Measurements from ENCODE around the gene ZNF268.

The ZNF268 gene

GRCh38 chr12:133181238-133181959 lies at the start of gene ZNF268:
ZNF268 (plus strand) TSS chr12:133181495; CDS start chr12:133181998, 503 bp downstream.
- DNase-seq (ENCODE audit: low read depth in 2 of 2): peak; percentile 74 to 80

DNA sequence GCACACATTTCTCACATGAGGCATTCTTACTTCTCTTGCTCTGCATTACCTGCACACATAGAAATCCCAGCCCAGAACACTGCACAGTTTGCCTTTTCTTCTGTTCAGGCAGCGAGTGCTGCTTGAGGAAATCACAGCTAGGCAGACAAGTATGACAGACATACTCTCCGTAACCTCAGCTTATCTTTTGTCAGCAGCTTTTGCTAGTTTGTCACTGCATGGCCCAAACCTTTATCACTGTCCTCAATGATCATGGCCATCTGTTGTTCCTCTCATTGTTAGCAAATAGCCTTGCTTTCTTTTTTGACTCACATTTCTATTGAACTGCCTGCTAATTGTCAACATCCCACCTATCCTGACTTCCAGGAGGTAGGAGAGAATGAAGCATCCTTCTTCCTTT lies 45.5 kb upstream of the ZNF268 start:
- no peak for DNase-seq (ENCODE audit: low read depth in 2 of 2)

DNA sequence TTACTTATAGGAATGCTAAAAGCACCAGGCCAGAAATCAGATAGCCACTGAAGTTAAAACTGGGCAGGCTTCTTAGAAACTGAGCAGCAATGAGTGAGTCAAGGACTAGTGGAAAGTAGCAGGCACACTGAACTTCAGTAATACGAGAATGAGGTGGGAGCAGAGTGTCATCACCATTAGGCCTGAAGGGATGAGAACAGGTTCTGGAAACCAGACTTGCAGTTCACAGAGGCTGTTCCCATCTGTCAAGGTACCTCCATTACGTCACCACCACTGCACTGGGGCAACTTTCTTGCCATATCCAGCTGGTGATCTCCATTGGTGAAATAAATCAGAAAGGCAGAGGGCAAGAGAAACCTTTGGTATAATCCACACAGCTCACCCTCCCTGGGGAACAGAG lies 35.3 kb upstream of the ZNF268 start:
- no peak for DNase-seq (ENCODE audit: low read depth in 2 of 2)

GRCh38 chr12:133156125-133156690 lies 25.1 kb upstream of the ZNF268 start:
- DNase-seq (ENCODE audit: low read depth in 2 of 2): no peak

DNA sequence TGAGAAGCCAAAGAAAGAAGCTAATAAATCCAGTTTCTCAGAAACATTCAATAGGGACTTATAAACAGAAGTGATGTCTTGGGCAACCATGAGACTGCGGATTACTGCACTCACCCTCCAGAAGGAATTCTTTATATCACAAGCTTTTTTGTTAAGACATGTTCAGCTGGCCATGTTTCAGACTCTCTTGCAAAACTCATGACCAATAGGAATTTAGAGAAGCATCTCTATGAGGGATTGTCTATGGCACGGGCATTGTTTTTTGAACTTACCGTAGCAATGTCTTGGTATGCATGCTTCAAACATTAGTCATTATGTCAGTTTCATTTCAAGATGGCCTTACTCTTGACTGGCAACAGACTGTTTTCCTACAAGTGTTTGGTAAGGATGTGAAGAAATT lies 15.5 kb upstream of the ZNF268 start:
- DNase-seq (ENCODE audit: low read depth in 2 of 2): no peak

DNA sequence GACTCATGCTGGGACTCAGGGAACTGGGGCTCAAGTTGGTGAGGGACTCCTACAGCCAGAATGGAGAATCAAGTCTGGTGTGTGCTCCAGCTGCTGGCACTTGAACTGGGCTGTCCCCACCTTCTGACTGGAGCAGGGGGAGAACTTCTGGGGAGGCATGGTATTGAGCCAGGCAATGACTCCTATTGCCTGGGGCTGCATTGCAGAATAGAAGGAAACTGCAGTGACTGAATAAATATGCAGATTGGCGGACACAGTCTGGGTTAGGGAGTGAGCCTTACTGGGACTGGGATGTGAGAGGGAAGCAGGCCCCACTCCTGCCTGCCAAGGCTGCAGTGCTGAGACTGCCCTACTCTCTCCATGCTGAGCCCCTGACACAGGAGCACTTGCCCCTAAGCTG lies 8.8 kb upstream of the ZNF268 start:
- no peak for DNase-seq (ENCODE audit: low read depth in 2 of 2)

- DNase-seq (ENCODE audit: low read depth in 2 of 2): no peak
Observed at GRCh38 chr12:133174901-133175300, 6.4 kb upstream of the ZNF268 start.

DNA sequence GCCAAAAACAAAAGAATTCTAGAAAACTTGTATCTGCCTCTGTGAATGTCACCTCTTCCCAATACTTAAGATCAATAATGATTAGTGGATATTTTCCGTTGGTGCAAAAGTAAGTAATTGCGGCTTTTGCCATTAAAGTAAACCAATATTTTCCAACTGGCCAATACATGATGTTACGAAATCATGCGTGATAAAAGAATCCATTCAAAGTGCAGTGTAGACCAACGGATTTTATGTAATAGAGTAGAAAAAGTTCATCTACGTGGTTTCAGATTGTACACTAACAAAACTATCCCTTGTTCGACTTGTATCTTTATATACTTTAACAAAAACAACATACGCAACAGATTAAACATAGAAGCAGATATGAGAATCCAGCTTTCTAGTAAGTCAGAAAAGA lies 626 bp upstream of the ZNF268 start:
- no peak for DNase-seq (ENCODE audit: low read depth in 2 of 2)

- DNase-seq (ENCODE audit: low read depth in 2 of 2): no peak
Observed at GRCh38 chr12:133190176-133190575, 8.9 kb downstream of the ZNF268 start.

DNA sequence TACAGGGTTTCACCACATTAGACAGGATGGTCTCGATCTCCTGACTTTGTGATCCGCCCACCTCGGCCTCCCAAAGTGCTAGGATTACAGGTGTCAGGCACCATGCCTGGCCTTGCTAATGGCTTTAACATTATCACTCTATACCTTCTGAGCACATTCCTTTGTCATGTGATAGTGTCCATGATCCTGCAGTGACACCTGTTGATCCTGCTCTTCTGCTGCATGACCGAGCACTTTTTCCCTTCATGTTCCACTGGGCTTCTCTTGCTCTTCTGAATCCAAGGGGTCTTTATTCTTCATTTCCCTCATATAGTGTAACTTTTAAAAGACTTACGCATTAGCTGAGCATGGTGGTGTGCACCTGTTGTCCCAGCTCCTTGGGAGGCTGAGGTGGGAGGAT lies 11.6 kb downstream of the ZNF268 start:
- DNase-seq (ENCODE audit: low read depth in 2 of 2): no peak

- no peak for DNase-seq (ENCODE audit: low read depth in 2 of 2)
Observed at GRCh38 chr12:133201888-133202287, 20.6 kb downstream of the ZNF268 start.

GRCh38 chr12:133202493-133203343 lies 21.4 kb downstream of the ZNF268 start:
- DNase-seq (ENCODE audit: low read depth in 2 of 2): no peak

DNA sequence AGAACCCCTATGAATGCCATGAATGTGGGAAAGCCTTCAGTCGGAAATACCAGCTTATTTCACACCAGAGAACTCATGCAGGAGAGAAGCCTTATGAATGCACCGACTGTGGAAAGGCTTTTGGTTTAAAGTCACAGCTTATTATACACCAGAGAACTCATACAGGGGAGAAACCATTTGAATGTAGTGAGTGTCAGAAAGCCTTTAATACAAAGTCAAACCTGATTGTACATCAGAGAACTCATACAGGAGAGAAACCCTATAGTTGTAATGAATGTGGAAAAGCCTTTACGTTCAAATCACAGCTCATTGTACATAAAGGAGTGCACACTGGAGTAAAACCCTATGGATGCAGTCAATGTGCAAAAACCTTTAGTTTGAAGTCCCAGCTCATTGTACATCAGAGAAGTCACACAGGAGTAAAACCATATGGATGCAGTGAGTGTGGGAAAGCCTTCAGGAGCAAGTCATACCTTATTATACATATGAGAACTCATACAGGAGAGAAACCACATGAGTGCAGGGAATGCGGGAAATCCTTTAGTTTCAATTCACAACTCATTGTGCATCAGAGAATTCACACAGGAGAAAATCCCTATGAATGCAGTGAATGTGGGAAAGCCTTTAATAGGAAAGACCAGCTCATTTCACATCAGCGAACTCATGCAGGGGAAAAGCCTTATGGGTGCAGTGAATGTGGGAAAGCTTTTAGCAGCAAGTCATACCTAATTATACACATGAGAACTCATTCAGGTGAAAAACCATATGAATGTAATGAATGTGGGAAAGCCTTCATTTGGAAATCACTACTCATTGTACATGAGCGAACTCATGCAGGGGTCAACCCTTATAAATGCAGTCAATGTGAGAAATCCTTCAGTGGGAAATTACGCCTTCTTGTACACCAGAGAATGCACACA lies 22.3 kb downstream of the ZNF268 start:
- DNase-seq (ENCODE audit: low read depth in 2 of 2): no peak

GRCh38 chr12:133204264-133204603 lies 22.9 kb downstream of the ZNF268 start:
- no peak for DNase-seq (ENCODE audit: low read depth in 2 of 2)

DNA sequence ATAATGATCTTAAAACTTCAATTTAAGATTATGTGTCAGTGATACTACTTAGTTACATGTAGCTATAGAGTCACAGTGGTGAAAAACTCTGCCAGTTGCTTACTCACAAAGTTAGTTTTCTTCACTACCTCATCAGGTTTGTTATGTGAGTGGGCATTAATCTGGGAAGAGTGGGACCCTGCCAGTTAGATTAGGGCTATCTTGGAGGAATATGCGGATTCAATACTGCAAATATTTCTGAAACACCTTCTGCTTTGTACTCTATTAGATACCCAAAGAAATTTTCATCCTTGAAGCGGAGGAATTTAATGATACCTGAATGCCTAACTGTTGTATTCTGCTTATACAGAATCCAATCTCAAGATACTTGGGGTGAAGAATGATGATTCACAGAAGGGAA lies 25.1 kb downstream of the ZNF268 start:
- no peak for DNase-seq (ENCODE audit: low read depth in 2 of 2)

- DNase-seq (ENCODE audit: low read depth in 2 of 2): no peak
Observed at GRCh38 chr12:133215724-133216123, 34.4 kb downstream of the ZNF268 start.

DNA sequence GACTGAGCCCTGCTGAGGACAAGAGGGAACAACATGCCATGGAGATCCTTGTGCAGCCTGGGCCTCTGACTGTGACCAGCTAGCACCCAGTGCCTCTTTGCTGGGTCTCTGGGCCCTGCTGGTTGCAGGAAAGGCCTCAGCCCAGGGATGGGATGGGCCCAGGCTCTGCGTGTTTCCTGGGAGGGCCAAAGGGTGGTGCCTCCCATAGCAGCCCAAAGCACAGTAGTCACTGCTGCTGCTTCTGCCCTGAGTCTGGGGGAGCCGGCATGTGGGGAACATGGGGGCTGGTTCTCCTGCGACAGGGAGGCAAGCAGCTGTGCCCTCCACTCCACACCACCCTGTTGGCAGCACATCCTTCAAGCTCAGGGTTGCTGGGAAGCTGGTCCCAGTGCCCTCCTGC lies 35.9 kb downstream of the ZNF268 start:
- no peak for DNase-seq (ENCODE audit: low read depth in 2 of 2)

- DNase-seq (ENCODE audit: low read depth in 2 of 2): no peak
Observed at GRCh38 chr12:133220521-133220920, 39.2 kb downstream of the ZNF268 start.

DNA sequence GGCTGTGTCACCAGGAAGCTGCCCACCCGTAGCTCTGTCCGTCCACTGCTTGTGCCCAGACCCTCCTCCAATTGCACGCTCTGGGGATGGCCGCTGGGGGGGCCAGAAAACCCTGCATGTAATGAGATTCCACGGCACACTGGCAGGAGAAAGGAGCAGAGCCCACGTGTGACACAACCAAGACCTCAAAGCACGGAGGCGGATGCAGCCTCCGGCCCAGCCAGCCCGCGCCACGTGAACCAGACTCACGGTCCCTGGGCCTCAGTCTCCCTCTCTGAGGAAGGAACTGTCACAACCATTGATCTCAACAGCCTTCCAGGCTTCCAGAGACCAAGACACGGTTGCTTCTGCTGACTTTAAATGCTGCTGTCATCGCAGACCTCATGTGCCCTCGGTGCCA lies 39.9 kb downstream of the ZNF268 start:
- DNase-seq (ENCODE audit: low read depth in 2 of 2): no peak

DNA sequence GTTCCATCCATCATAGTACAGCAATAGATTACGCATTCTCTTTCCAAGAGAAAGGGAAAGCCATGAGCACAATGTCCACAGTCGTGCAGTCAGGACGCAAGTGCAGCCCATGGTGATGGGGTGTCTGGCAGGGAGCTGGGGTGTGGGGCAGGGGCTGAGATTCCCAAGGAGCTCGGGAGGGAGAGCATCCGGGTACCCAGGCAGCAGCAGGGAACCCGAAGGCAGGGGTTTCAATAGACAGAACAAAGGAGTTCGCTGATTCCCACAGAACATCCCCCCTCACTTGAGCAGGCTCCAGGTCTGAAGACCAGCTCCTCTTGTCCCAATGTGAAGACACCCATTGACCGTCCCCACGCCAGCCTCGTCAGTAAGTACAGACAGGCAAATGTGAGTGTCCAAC lies 40.9 kb downstream of the ZNF268 start:
- DNase-seq (ENCODE audit: low read depth in 2 of 2): no peak

DNA sequence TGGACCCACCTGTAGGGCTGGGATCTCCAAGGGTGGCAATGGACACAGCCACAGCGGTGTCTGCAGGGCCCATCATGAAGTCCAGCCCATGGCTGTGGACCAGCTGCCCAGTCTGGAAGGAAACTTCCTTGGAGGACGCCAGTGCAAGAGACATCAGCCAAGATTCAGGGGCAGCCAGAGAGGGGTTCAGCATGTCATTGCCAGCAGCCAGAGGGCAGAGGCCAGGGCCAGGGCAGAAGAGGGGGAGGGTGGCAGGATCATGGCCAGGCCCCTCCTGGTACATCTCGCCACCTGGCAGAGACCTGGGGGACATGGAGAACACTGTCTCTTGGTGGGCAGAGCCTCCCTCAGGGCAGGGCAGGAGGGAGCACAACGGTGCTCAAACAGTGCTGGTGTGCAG lies 44.2 kb downstream of the ZNF268 start:
- no peak for DNase-seq (ENCODE audit: low read depth in 2 of 2)

GRCh38 chr12:133226690-133227089 lies 45.4 kb downstream of the ZNF268 start:
- no peak for DNase-seq (ENCODE audit: low read depth in 2 of 2)
